Measurements from ENCODE around the gene CUL2. TPM values are rescaled to one million over a fixed set of nuclear protein-coding genes. Genes with fewer than 3 reads are reported as not detected.
A peak's percentile ranks its signal among the peaks of the same experiment; 100 is the strongest.

CUL2 gene
- total and polyA plus RNA-seq, 2 of the 4 experiments (the other 2 are of a cell fraction), result 18.9 to 36.6 TPM

DNA sequence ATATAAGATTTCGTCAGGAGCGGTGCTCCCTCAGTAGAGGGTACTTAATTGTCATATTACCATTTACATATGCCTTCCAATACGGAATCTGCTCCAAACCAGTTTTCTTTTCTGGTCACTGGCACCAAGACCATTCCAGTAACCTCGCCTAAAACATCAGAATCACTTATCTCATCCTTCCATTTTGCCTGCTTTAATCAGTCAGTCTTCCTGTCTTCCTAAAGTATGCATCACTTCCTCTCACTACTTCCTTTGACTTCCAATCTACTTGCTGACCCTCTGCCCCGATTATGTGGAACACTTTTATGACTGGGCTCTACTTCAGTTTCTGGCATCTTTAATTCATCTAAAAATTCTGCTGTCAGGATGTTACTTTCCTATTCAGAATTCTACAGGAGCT, 33.5 kb downstream of the CUL2 start:
- CTCF ChIA-PET, result interaction anchor here (1.0 kb wide), 1 partner anchor 11 kb away, joined by 5 read pairs; no protein-coding TSS in a partner anchor
- Histone ChIP-seq H2AFZ (replicated peaks; ENCODE audit: low read length, poor library complexity) (no peak overlapping the region), H2BK15ac (ENCODE audit: low read depth, low read length) (peak overlapping the region; percentile 3; the same call in 1 of the 3 replicates), H3K27ac (ENCODE audit: insufficient read depth, low read length) (no peak overlapping the region), H2BK20ac (ENCODE audit: low read depth, low read length) (peak overlapping the region; percentile 72; the same call in 1 of the 2 replicates), H2AK9ac (replicated peaks; ENCODE audit: low read depth, low read length, poor library complexity) (no peak overlapping the region), H3K9ac (ENCODE audit: low read depth, low read length) (no peak overlapping the region), H4K5ac (ENCODE audit: low read depth, low read length) (no peak overlapping the region; the same call in 1 of the 2 replicates), H2AK5ac (ENCODE audit: low read depth, low read length) (peak overlapping the region; percentile 47; the same call in 1 of the 2 replicates), H3K18ac (ENCODE audit: low read depth, low read length) (no peak overlapping the region; the same call in 1 of the 2 replicates), H4K20me1 (ENCODE audit: insufficient read depth, low read length) (no peaks in the 10 kb centered on the region; the same call in 1 of the 2 replicates), H2BK5ac (ENCODE audit: low read depth, low read length, poor library complexity, severe bottlenecking) (peak overlapping the region; percentile 57), H3K4me3 (ENCODE audit: insufficient read depth, low read depth, low read length) (no peak overlapping the region), H3K4me2 (ENCODE audit: low read depth, low read length) (no peak overlapping the region), H2BK120ac (ENCODE audit: low read depth, low read length) (peak overlapping the region; percentile 68), H3K14ac (replicated peaks; ENCODE audit: low read depth, low read length) (peak overlapping the region; percentile 82), H3K79me1 (ENCODE audit: low read depth in 1 of 2, low read length in 2 of 2) (peaks cover 32 to 41% of the 10 kb centered on the region in 2 experiments), H3K9me1 (ENCODE audit: insufficient read depth, low read length) (peaks cover 10% of the 10 kb centered on the region), H3K4me1 (ENCODE audit: control insufficient read depth, insufficient read depth, low read length) (peaks cover 11% of the 10 kb centered on the region), H3K36me3 (ENCODE audit: control insufficient read depth, insufficient read depth, low read length) (peaks cover 10% of the 10 kb centered on the region), H3K23ac (ENCODE audit: low read depth, low read length) (peak overlapping the region; percentile 70; the same call in 1 of the 2 replicates), H3K9me3 (ENCODE audit: control insufficient read depth, insufficient read depth, low read length) (no peaks in the 10 kb centered on the region), H3K56ac (ENCODE audit: extremely low read depth, insufficient read depth, low read length) (no peak overlapping the region), H4K91ac (ENCODE audit: insufficient read depth, low read depth, low read length) (no peak overlapping the region), H4K8ac (ENCODE audit: low read depth in 2 of 2, low read length in 2 of 2) (peak overlapping the region in 1 of 2 experiments; percentile 77; a peak in 2 of 4 replicates), H3K4ac (ENCODE audit: low read depth, low read length) (peak overlapping the region; percentile 83), H3K27me3 (ENCODE audit: control insufficient read depth, insufficient read depth, low read length) (no peaks in the 10 kb centered on the region)
- no peak for TF ChIP-seq RFX5 (IDR thresholded peaks at IDR 0.05; ENCODE audit: low read depth, low read length)
- no peak for TF ChIP-seq CHD1 (IDR thresholded peaks at IDR 0.05; ENCODE audit: low read depth, low read length)
- TF ChIP-seq RCOR1 (IDR thresholded peaks at IDR 0.05; ENCODE audit: insufficient replicate concordance, low read length), result no peak
- TF ChIP-seq NFE2L2 (IDR thresholded peaks at IDR 0.05; ENCODE audit: low read depth, low read length), result no peak
- TF ChIP-seq CEBPB (IDR thresholded peaks at IDR 0.05; ENCODE audit: low read depth, low read length), result no peak
- TF ChIP-seq, protein P1, sequence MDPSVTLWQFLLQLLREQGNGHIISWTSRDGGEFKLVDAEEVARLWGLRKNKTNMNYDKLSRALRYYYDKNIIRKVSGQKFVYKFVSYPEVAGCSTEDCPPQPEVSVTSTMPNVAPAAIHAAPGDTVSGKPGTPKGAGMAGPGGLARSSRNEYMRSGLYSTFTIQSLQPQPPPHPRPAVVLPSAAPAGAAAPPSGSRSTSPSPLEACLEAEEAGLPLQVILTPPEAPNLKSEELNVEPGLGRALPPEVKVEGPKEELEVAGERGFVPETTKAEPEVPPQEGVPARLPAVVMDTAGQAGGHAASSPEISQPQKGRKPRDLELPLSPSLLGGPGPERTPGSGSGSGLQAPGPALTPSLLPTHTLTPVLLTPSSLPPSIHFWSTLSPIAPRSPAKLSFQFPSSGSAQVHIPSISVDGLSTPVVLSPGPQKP (IDR thresholded peaks at IDR 0.05; ENCODE audit: borderline replicate concordance, low read depth, low read length), result no peak
- TF ChIP-seq POLR2A (IDR thresholded peaks at IDR 0.05; ENCODE audit: low read depth, low read length), result no peak
- no peak for TF ChIP-seq MXI1 (IDR thresholded peaks at IDR 0.05; ENCODE audit: borderline replicate concordance, low read depth, low read length)
- TF ChIP-seq, protein P2, sequence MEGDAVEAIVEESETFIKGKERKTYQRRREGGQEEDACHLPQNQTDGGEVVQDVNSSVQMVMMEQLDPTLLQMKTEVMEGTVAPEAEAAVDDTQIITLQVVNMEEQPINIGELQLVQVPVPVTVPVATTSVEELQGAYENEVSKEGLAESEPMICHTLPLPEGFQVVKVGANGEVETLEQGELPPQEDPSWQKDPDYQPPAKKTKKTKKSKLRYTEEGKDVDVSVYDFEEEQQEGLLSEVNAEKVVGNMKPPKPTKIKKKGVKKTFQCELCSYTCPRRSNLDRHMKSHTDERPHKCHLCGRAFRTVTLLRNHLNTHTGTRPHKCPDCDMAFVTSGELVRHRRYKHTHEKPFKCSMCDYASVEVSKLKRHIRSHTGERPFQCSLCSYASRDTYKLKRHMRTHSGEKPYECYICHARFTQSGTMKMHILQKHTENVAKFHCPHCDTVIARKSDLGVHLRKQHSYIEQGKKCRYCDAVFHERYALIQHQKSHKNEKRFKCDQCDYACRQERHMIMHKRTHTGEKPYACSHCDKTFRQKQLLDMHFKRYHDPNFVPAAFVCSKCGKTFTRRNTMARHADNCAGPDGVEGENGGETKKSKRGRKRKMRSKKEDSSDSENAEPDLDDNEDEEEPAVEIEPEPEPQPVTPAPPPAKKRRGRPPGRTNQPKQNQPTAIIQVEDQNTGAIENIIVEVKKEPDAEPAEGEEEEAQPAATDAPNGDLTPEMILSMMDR (conservative IDR thresholded peaks at IDR 0.05; ENCODE audit: low read depth, low read length), result no peak
- no peak for TF ChIP-seq RAD21 (IDR thresholded peaks at IDR 0.05; ENCODE audit: low read length)
- TF ChIP-seq MAFK (IDR thresholded peaks at IDR 0.05; ENCODE audit: low read depth, low read length), result no peak
- no peak for TF ChIP-seq SMC3 (IDR thresholded peaks at IDR 0.05; ENCODE audit: low read depth, low read length)
- no peak for TF ChIP-seq FOS (IDR thresholded peaks at IDR 0.05; ENCODE audit: low read depth, low read length)
- no peak for TF ChIP-seq BHLHE40 (IDR thresholded peaks at IDR 0.05; ENCODE audit: low read depth, low read length)
- DNase-seq (no peak), ATAC-seq (ENCODE audit: low read depth) (no peak)
- intact Hi-C loops (cut with micrococcal nuclease) (no loop called here), in situ Hi-C loops (cut with MboI; ENCODE audit: low sequenced_read_pairs) (no loop called here), dilution Hi-C loops (cut with HindIII; ENCODE audit: low sequenced_read_pairs, unreplicated experiment) (no loop called here)
- no TSS peak for BruUV-seq (replicated peaks)
- WGBS, 2 experiments (ENCODE audit: extremely low coverage in 2 of 2, insufficient read length in 1 of 2), result 86% methylated on average over 5 of the region's 5 CpGs; no CpG with 5 or more reads in 1 of the 2 experiments
- POLR2A ChIA-PET (ENCODE audit: unreplicated experiment), result no interaction called here

All from IMR-90 (cell line).